ENCODE results near the gene USP9X. TPM values are rescaled to one million over a fixed set of nuclear protein-coding genes. Genes with fewer than 3 reads are reported as not detected.
A peak's percentile ranks its signal among the peaks of the same experiment; 100 is the strongest.

USP9X gene
- total and polyA plus RNA-seq, 9 of the 15 experiments (the other 6 are each of a cell fraction or from before 2014, with no cell fraction given) = 10.9 to 47.8 (median 29.5) TPM

DNA sequence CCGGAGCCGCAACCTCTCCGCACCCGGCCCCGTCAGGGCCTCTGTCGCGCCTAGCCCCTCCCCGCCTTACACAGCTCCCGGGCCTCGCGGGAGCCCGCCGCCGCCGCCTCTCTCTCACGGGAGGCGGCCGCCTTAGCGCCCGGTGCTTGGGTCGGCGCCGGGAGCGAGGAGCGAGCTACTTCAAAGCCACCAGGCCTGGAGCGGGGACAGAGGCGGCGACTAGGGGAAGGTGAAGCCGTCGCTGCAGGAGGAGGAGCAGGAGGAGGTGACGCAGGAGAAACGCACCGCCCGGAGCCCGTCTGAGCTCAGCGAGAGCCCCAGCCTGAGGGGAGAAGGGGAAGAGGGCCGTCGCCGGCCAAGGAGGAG is 250 bp downstream of the USP9X start (continued):
- TF ChIP-seq, protein P1, sequence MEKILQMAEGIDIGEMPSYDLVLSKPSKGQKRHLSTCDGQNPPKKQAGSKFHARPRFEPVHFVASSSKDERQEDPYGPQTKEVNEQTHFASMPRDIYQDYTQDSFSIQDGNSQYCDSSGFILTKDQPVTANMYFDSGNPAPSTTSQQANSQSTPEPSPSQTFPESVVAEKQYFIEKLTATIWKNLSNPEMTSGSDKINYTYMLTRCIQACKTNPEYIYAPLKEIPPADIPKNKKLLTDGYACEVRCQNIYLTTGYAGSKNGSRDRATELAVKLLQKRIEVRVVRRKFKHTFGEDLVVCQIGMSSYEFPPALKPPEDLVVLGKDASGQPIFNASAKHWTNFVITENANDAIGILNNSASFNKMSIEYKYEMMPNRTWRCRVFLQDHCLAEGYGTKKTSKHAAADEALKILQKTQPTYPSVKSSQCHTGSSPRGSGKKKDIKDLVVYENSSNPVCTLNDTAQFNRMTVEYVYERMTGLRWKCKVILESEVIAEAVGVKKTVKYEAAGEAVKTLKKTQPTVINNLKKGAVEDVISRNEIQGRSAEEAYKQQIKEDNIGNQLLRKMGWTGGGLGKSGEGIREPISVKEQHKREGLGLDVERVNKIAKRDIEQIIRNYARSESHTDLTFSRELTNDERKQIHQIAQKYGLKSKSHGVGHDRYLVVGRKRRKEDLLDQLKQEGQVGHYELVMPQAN (IDR thresholded peaks at IDR 0.05; ENCODE audit: borderline replicate concordance) = no peak
- TF ChIP-seq, protein P2, sequence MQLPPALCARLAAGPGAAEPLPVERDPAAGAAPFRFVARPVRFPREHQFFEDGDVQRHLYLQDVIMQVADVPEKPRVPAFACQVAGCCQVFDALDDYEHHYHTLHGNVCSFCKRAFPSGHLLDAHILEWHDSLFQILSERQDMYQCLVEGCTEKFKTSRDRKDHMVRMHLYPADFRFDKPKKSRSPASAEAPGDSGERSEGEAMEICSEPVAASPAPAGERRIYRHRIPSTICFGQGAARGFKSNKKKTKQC (CRISPR knock-in tag; IDR thresholded peaks at IDR 0.05) = no peak
- TF ChIP-seq PURB (CRISPR knock-in tag; IDR thresholded peaks at IDR 0.05; ENCODE audit: low read depth) (no peak), KHSRP (IDR thresholded peaks at IDR 0.05) (no peak), MYC (IDR thresholded peaks at IDR 0.05; ENCODE audit: low read depth, low read length) (no peak), MYC (CRISPR knock-in tag; IDR thresholded peaks at IDR 0.05; ENCODE audit: borderline replicate concordance, low read depth) (no peak), SREBF2 (CRISPR knock-in tag; IDR thresholded peaks at IDR 0.05) (no peak), ARNT (IDR thresholded peaks at IDR 0.05) (no peak), FIP1L1 (IDR thresholded peaks at IDR 0.05; ENCODE audit: low read depth, low read length, poor library complexity, severe bottlenecking) (peak; percentile 32), TARDBP (IDR thresholded peaks at IDR 0.05) (no peak), TAF7 (tag; IDR thresholded peaks at IDR 0.05) (no peak), MAZ (CRISPR knock-in tag; conservative IDR thresholded peaks at IDR 0.05 in 1 of 2, IDR thresholded peaks at IDR 0.05 in 1 of 2) (peak in 1 of 2 experiments; percentile 7; a peak in 1 of 4 replicates), CEBPB (tag; IDR thresholded peaks at IDR 0.05) (no peak), NONO (IDR thresholded peaks at IDR 0.05; ENCODE audit: low read depth in 2 of 2, low read length in 1 of 2) (0 out of 4 replicates have a peak, but pooled peaks of 1 of the 2 experiments have one; percentile 26), CTBP1 (IDR thresholded peaks at IDR 0.05; ENCODE audit: borderline replicate concordance) (no peak)
- TF ChIP-seq, protein P3, sequence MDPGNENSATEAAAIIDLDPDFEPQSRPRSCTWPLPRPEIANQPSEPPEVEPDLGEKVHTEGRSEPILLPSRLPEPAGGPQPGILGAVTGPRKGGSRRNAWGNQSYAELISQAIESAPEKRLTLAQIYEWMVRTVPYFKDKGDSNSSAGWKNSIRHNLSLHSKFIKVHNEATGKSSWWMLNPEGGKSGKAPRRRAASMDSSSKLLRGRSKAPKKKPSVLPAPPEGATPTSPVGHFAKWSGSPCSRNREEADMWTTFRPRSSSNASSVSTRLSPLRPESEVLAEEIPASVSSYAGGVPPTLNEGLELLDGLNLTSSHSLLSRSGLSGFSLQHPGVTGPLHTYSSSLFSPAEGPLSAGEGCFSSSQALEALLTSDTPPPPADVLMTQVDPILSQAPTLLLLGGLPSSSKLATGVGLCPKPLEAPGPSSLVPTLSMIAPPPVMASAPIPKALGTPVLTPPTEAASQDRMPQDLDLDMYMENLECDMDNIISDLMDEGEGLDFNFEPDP (CRISPR knock-in tag; IDR thresholded peaks at IDR 0.05) = no peak
- TF ChIP-seq, protein P4, sequence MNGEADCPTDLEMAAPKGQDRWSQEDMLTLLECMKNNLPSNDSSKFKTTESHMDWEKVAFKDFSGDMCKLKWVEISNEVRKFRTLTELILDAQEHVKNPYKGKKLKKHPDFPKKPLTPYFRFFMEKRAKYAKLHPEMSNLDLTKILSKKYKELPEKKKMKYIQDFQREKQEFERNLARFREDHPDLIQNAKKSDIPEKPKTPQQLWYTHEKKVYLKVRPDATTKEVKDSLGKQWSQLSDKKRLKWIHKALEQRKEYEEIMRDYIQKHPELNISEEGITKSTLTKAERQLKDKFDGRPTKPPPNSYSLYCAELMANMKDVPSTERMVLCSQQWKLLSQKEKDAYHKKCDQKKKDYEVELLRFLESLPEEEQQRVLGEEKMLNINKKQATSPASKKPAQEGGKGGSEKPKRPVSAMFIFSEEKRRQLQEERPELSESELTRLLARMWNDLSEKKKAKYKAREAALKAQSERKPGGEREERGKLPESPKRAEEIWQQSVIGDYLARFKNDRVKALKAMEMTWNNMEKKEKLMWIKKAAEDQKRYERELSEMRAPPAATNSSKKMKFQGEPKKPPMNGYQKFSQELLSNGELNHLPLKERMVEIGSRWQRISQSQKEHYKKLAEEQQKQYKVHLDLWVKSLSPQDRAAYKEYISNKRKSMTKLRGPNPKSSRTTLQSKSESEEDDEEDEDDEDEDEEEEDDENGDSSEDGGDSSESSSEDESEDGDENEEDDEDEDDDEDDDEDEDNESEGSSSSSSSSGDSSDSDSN (IDR thresholded peaks at IDR 0.05; ENCODE audit: borderline replicate concordance in 1 of 2, low read depth in 2 of 2, low read length in 2 of 2) = peak in 1 of 2 experiments; percentile 36; a peak in 1 of 4 replicates
- TF ChIP-seq, protein P5, sequence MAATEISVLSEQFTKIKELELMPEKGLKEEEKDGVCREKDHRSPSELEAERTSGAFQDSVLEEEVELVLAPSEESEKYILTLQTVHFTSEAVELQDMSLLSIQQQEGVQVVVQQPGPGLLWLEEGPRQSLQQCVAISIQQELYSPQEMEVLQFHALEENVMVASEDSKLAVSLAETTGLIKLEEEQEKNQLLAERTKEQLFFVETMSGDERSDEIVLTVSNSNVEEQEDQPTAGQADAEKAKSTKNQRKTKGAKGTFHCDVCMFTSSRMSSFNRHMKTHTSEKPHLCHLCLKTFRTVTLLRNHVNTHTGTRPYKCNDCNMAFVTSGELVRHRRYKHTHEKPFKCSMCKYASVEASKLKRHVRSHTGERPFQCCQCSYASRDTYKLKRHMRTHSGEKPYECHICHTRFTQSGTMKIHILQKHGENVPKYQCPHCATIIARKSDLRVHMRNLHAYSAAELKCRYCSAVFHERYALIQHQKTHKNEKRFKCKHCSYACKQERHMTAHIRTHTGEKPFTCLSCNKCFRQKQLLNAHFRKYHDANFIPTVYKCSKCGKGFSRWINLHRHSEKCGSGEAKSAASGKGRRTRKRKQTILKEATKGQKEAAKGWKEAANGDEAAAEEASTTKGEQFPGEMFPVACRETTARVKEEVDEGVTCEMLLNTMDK (IDR thresholded peaks at IDR 0.05; ENCODE audit: borderline replicate concordance, insufficient read depth, low read depth, low read length, poor library complexity, severe bottlenecking) = no peak
